Measurements from ENCODE around the gene TEDDM1.

DNA sequence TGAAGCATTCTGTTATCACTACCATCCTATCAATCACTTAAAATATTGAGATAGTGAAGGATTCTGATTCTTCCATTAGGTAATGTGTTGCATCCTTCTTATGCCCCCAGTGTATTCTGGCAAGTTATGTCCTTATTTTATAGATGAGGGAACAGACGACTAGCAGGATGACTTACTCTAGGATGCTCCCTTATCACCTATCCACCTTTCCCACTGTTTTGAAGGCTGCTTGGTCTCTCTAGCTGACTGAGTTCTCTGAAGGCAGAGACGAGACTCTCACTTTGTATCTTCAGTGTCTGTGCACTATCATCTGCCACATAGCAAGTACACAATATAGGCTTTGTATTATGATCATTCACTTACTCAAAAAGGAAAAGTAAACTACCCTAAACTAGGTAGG lies 12.9 kb downstream of the TEDDM1 start:
- TF ChIP-seq, protein P1, sequence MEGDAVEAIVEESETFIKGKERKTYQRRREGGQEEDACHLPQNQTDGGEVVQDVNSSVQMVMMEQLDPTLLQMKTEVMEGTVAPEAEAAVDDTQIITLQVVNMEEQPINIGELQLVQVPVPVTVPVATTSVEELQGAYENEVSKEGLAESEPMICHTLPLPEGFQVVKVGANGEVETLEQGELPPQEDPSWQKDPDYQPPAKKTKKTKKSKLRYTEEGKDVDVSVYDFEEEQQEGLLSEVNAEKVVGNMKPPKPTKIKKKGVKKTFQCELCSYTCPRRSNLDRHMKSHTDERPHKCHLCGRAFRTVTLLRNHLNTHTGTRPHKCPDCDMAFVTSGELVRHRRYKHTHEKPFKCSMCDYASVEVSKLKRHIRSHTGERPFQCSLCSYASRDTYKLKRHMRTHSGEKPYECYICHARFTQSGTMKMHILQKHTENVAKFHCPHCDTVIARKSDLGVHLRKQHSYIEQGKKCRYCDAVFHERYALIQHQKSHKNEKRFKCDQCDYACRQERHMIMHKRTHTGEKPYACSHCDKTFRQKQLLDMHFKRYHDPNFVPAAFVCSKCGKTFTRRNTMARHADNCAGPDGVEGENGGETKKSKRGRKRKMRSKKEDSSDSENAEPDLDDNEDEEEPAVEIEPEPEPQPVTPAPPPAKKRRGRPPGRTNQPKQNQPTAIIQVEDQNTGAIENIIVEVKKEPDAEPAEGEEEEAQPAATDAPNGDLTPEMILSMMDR (IDR thresholded peaks at IDR 0.05) = no peak
- no peak for TF ChIP-seq ZFX (IDR thresholded peaks at IDR 0.05; ENCODE audit: borderline replicate concordance)

All from 22Rv1 (cell line).